CD4-positive, CD25-positive, alpha-beta regulatory T cell (primary cell): Measurements from ENCODE around the gene GRIP2. TPM values are rescaled to one million over a fixed set of nuclear protein-coding genes. Genes with fewer than 3 reads are reported as not detected.

Experiments
- ATAC-seq, 2 donors: fragments of 150-1000 bp; cut with Tn5 transposase; one replicate each; pipeline ENCODE4 v1.10.0; 2021; ENCODE audit warnings: low read depth in 2 of 2, moderate number of reproducible peaks in 2 of 2, moderate library complexity in 1 of 2
- DNase-seq, 3 donors: peaks; one replicate each; pipeline versions ENCODE4 v3.0.0 to v3.0.0-alpha.2; 2012 to 2022; ENCODE audit warnings: mixed read lengths in 1 of 3
- H3K27ac ChIP-seq: one replicate; pipeline ENCODE4 v1.7.0; 2013; ENCODE audit warnings: mild to moderate bottlenecking, low read length; ENCODE audit not compliant: insufficient read depth, poor library complexity, severe bottlenecking
- H3K27me3 ChIP-seq: one replicate; pipeline ENCODE4 v1.7.0; 2013; ENCODE audit warnings: low read length; ENCODE audit not compliant: control insufficient read depth, insufficient read depth
- H3K36me3 ChIP-seq: one replicate; pipeline ENCODE4 v1.7.0; 2013; ENCODE audit warnings: mild to moderate bottlenecking, low read length, moderate library complexity; ENCODE audit not compliant: control insufficient read depth, insufficient read depth
- H3K4me1 ChIP-seq: 2 replicates; pipeline ENCODE4 v1.7.0; 2013; ENCODE audit warnings: mild to moderate bottlenecking, low read length; ENCODE audit not compliant: insufficient read depth, control insufficient read depth, poor library complexity, severe bottlenecking
- H3K4me3 ChIP-seq: one replicate; pipeline ENCODE4 v1.7.0; 2013; ENCODE audit warnings: low read depth, mild to moderate bottlenecking, low read length, moderate library complexity
- H3K9me3 ChIP-seq, 2 experiments: 1 replicate in 1 of 2; 2 replicates in 1 of 2; pipeline ENCODE4 v1.7.0; 2013; ENCODE audit warnings: low read length in 2 of 2, mild to moderate bottlenecking in 1 of 2, moderate library complexity in 1 of 2; ENCODE audit not compliant: control insufficient read depth in 2 of 2
- H3K27ac Mint-ChIP-seq, 3 donors: one replicate each; pipeline ENCODE4 v1.8.0; 2020 to 2022; ENCODE audit warnings: mild to moderate bottlenecking in 3 of 3, mixed read lengths in 3 of 3, moderate library complexity in 2 of 3
- H3K27me3 Mint-ChIP-seq: one replicate; pipeline ENCODE4 v1.8.0; 2022; ENCODE audit warnings: mild to moderate bottlenecking, mixed read lengths
- H3K36me3 Mint-ChIP-seq: one replicate; pipeline ENCODE4 v1.8.0; 2020; ENCODE audit warnings: mixed read lengths
- H3K4me1 Mint-ChIP-seq, 4 donors: one replicate each; pipeline ENCODE4 v1.8.0; 2020 to 2022; ENCODE audit warnings: mixed read lengths in 4 of 4, mild to moderate bottlenecking in 1 of 4
- H3K4me3 Mint-ChIP-seq, 4 donors: one replicate each; pipeline ENCODE4 v1.8.0; 2020 to 2022; ENCODE audit warnings: mild to moderate bottlenecking in 4 of 4, mixed read lengths in 4 of 4, moderate library complexity in 3 of 4
- H3K9me3 Mint-ChIP-seq, 7 donors: one replicate each; pipeline ENCODE4 v1.8.0; 2020 to 2022; ENCODE audit warnings: mixed read lengths in 7 of 7, mild to moderate bottlenecking in 3 of 7, moderate library complexity in 2 of 7
- polyA plus RNA-seq, 4 donors: library from polyadenylated mRNA; unstranded; fragments of 300-500 nt; fragmentation: Illumina TruSeq; gene quantifications; one replicate each; pipeline ENCODE4 v1.2.3, GENCODE V29; 2021
- total RNA-seq: library from RNA; stranded (reverse); gene quantifications from one replicate; pipeline ENCODE4 v1.2.3, GENCODE V29; 2022

GRIP2 gene
- total and polyA plus RNA-seq, 5 donors from 2014 or later: 0.18 TPM; not detected in 4

DNA sequence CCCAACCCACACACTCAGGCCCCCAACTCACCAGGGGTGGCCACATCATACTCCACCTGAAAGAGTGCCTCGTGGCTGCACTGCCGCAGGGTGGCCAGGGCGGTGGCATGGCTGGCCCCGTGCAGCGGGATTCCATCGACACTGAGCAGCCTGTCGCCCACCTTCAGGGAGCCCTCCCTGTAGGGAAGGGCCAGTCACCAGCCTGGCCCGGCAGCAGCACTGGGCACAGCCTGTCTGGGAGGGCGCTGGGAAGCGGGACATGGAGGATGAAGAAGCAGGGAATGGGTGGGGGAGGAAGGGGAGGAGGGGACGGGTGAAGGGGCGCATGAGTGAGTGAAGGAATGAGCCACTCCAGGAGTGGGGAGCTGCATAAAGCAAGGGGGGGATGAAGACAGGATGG, 18.5 kb downstream of the GRIP2 start:
- no peaks in the 10 kb centered on the region for H3K9me3 ChIP-seq
- peaks cover 6% of the 10 kb centered on the region for H3K27me3 Mint-ChIP-seq
- H3K36me3 Mint-ChIP-seq: no peaks in the 10 kb centered on the region
- peaks cover 0 to 6% (median 0%) of the 10 kb centered on the region in 4 donors for H3K4me1 Mint-ChIP-seq
- H3K4me1 ChIP-seq: no peaks in the 10 kb centered on the region
- DNase-seq (no peak), ATAC-seq (no peak)
- no peak overlapping the region for H3K27ac ChIP-seq
- H3K36me3 ChIP-seq: no peaks in the 10 kb centered on the region
- no peak overlapping the region for H3K27ac Mint-ChIP-seq
- no peak overlapping the region for H3K4me3 Mint-ChIP-seq
- H3K9me3 Mint-ChIP-seq: peaks cover 0 to 1% (median 0%) of the 10 kb centered on the region in 7 donors
- no peak overlapping the region for H3K4me3 ChIP-seq
- no peaks in the 10 kb centered on the region for H3K27me3 ChIP-seq

DNA sequence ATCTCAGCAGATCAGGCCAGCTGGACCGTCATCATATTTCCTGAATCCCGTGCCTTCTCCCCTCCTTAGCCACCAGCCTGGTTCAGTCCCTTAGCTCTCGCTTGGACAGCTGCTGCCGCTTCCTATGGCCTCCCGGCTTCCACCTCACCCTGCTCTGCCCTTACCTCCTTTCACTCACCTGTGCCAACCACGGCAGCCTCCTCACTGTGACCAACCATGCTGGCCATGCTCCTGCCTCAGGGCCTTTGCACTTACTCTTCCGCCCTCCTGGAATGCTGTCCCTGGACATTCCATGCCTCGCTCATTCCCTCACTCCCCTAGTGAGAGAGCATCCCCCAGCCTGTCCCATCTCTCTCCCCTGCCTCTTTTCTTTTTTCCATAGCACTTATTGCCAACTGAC, 19.2 kb downstream of the GRIP2 start:
- Histone ChIP-seq H3K27me3 (no peaks in the 10 kb centered on the region), H3K9me3 (no peaks in the 10 kb centered on the region), H3K4me1 (no peaks in the 10 kb centered on the region), H3K4me3 (no peak overlapping the region), H3K27ac (no peak overlapping the region), H3K36me3 (no peaks in the 10 kb centered on the region)
- H3K27me3 Mint-ChIP-seq: peaks cover 6% of the 10 kb centered on the region
- H3K36me3 Mint-ChIP-seq: no peaks in the 10 kb centered on the region
- no peak overlapping the region for H3K27ac Mint-ChIP-seq
- H3K9me3 Mint-ChIP-seq: no peaks in the 10 kb centered on the region
- ATAC-seq (no peak), DNase-seq (no peak)
- H3K4me3 Mint-ChIP-seq: no peak overlapping the region
- peaks cover 0 to under 1% (median 0%) of the 10 kb centered on the region in 4 donors for H3K4me1 Mint-ChIP-seq

DNA sequence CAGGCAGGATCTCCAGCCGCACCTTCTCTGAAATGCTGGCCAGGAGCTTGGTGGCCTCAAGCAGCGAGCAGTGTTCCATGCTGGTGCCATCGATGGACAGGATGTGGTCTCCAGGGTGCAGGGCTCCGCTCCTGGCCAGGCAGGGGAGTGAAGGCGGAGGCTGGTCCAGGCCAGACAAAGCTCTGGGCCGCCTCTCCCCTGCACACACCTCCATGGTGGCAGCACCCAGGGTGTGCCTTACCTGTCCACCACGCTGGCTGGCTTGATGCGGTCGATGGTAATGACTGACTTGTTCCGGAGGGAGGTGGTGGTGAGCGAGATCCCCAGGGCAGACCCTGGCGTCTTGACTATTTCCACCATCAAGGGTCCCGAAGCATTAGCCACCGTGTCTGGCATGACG, 20.0 kb downstream of the GRIP2 start:
- H3K9me3 Mint-ChIP-seq: no peaks in the 10 kb centered on the region
- Histone ChIP-seq H3K27me3 (no peaks in the 10 kb centered on the region), H3K36me3 (no peaks in the 10 kb centered on the region), H3K9me3 (no peaks in the 10 kb centered on the region), H3K27ac (no peak overlapping the region), H3K4me3 (no peak overlapping the region), H3K4me1 (no peaks in the 10 kb centered on the region)
- H3K4me3 Mint-ChIP-seq: no peak overlapping the region
- H3K27ac Mint-ChIP-seq: no peak overlapping the region
- no peaks in the 10 kb centered on the region for H3K4me1 Mint-ChIP-seq
- H3K27me3 Mint-ChIP-seq: peaks cover 6% of the 10 kb centered on the region
- ATAC-seq (no peak), DNase-seq (no peak)
- H3K36me3 Mint-ChIP-seq: no peaks in the 10 kb centered on the region

DNA sequence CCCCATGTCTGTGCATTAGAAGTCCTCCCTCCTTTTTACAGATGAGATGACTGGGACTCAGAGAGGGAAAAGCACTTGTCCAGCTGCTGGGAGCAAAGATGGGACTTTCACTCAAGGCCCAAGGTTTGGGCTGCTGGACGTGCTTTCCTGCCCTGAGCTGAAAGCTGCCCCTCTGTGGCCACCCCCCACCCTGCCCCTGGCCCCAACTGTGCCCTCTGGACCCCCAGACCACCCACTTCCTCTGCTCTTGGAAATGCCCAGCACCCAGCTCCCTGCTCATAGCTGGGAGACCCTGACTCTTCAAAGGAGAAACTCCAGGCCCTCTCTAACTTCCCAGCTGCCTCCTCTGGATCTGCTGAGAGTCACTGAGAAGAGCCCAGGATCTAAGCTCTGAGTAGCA, 20.7 kb downstream of the GRIP2 start:
- Histone ChIP-seq H3K9me3 (no peaks in the 10 kb centered on the region), H3K27ac (no peak overlapping the region), H3K36me3 (no peaks in the 10 kb centered on the region), H3K27me3 (no peaks in the 10 kb centered on the region), H3K4me3 (no peak overlapping the region), H3K4me1 (no peaks in the 10 kb centered on the region)
- H3K36me3 Mint-ChIP-seq: no peaks in the 10 kb centered on the region
- H3K9me3 Mint-ChIP-seq: no peaks in the 10 kb centered on the region
- H3K4me1 Mint-ChIP-seq: no peaks in the 10 kb centered on the region
- peaks cover 6% of the 10 kb centered on the region for H3K27me3 Mint-ChIP-seq
- no peak overlapping the region for H3K27ac Mint-ChIP-seq
- no peak for DNase-seq
- ATAC-seq: no peak
- H3K4me3 Mint-ChIP-seq: no peak overlapping the region

DNA sequence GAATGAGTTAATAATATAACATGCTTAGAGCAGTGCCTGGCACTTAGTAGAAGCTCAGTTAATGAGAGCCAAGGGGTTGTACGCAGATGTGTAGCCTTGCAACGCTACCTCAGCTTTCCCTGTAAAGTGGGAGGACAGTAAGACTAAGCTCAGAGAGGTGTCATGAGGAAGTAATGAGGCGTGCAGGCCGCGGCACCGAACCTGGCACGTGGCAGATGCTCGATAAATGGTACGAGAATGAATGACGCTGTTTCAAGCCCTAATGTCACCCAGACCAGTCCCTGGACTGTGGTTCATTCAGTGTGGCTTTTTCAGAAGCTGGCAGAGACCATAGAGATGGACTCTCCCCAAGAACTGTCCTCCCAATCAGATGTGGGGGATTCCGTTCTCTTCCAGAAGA, 21.2 kb downstream of the GRIP2 start:
- no peak overlapping the region for H3K4me3 Mint-ChIP-seq
- peaks cover 6% of the 10 kb centered on the region for H3K27me3 Mint-ChIP-seq
- Histone ChIP-seq H3K36me3 (no peaks in the 10 kb centered on the region), H3K4me1 (no peaks in the 10 kb centered on the region), H3K27me3 (no peaks in the 10 kb centered on the region), H3K27ac (no peak overlapping the region), H3K9me3 (no peaks in the 10 kb centered on the region), H3K4me3 (no peak overlapping the region)
- H3K36me3 Mint-ChIP-seq: no peaks in the 10 kb centered on the region
- H3K27ac Mint-ChIP-seq: no peak overlapping the region
- ATAC-seq (no peak), DNase-seq (no peak)
- no peaks in the 10 kb centered on the region for H3K9me3 Mint-ChIP-seq
- H3K4me1 Mint-ChIP-seq: no peaks in the 10 kb centered on the region

DNA sequence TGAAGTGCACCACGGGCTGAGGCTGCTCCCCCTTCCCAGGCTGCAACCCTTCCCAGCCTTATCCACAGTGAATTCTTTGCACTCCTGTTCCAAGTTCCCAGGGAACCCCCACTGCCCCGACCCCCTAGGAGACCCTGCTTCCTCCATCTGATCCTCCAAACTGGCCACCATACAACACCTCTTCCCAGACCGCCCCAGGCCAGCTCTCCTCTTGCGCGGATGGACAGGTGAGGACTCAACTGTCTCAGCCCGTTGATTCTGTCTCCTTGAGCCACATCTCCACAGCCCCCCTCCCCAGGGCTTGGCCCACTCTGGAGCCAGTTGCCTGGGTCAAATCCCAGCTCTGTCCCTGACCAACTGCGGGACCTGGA, 21.7 kb downstream of the GRIP2 start:
- Mint-ChIP-seq H3K4me3 (no peak overlapping the region), H3K27ac (no peak overlapping the region), H3K4me1 (no peaks in the 10 kb centered on the region), H3K27me3 (peaks cover 6% of the 10 kb centered on the region), H3K36me3 (no peaks in the 10 kb centered on the region), H3K9me3 (no peaks in the 10 kb centered on the region)
- Histone ChIP-seq H3K27me3 (no peaks in the 10 kb centered on the region), H3K4me3 (no peak overlapping the region), H3K9me3 (no peaks in the 10 kb centered on the region), H3K27ac (no peak overlapping the region), H3K36me3 (no peaks in the 10 kb centered on the region), H3K4me1 (no peaks in the 10 kb centered on the region)
- no peak for ATAC-seq
- DNase-seq: no peak

DNA sequence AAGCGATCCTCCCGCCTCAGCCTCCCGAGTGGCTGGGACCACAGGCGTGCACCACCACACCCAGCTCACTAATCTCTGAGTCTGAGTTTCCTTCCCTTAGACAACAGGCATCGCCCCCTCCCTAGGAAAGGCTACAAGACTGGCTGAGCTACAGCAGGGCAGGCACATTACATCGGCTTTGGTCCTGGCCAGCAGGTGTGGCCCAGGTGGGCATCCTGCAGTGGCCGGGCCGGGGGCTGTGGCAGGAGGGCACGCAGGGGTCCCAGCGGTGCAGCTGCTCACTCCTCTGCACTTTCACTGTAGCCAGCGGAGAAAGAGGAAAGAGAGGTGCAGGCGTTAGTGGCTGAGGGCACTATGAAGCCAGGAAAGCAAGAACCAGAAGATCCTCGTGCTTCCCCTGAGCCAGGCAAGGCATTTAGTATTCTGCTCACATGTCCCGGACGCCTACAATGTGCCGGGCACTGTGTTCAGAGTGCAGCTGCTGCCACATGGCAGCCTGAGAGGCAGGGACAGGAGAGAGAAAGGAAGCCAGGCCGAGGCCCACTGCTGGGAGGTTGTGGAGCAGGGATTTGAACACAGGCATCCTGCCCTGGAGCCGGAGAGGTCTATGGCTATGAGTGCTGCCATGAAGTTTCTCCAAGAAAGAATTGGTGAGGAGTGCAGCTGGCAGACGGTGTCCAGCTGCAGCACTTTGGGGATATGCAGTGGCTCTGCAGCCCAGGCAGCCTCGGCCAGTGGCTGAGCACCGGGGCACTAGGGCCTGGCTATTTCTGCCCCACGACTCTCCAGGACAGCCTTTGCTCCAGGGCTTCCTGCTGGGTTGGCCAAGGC, 22.3 kb downstream of the GRIP2 start:
- H3K9me3 Mint-ChIP-seq: no peaks in the 10 kb centered on the region

DNA sequence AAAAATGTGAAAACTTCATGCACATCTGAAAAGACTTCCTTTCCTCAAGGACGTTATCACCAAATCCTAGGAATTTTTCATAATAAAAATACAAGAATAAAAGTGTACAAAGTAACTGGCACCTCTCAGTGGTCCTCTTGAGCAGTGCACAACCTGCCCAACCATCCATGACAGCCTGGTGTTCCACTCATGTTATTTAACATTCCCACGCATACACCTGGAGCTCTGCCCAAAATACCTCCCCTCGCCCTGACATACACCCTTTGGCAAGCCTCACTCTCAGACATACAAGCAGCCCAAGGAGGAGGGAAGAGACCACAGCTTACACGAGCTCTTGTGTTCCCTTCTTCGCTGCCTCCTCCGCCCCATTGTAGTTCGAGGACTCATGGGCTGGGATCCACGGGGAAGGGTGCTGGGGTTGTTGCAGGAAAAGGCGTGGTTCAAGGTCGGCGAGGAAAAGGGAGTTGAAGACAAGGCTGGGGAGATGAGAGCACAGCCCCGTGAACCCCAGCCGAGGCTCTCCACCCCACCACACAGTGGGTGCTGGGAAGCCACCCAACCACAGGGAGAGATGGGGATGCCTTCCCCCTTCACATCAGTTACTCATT, 23.3 kb downstream of the GRIP2 start:
- Mint-ChIP-seq H3K9me3 (no peaks in the 10 kb centered on the region), H3K4me3 (no peak overlapping the region), H3K27me3 (peaks cover 6% of the 10 kb centered on the region), H3K4me1 (no peaks in the 10 kb centered on the region), H3K27ac (no peak overlapping the region), H3K36me3 (no peaks in the 10 kb centered on the region)
- Histone ChIP-seq H3K4me3 (no peak overlapping the region), H3K36me3 (no peaks in the 10 kb centered on the region), H3K27ac (no peak overlapping the region), H3K27me3 (no peaks in the 10 kb centered on the region), H3K9me3 (no peaks in the 10 kb centered on the region), H3K4me1 (no peaks in the 10 kb centered on the region)
- DNase-seq: no peak
- ATAC-seq: no peak

More for the DNA sequence above, 22.3 kb downstream of the GRIP2 start:
- DNase-seq (no peak), ATAC-seq (no peak)
- H3K36me3 Mint-ChIP-seq: no peaks in the 10 kb centered on the region
- Histone ChIP-seq H3K36me3 (no peaks in the 10 kb centered on the region), H3K9me3 (no peaks in the 10 kb centered on the region), H3K4me1 (no peaks in the 10 kb centered on the region), H3K27me3 (no peaks in the 10 kb centered on the region), H3K4me3 (no peak overlapping the region), H3K27ac (no peak overlapping the region)
- H3K27ac Mint-ChIP-seq: no peak overlapping the region
- H3K4me3 Mint-ChIP-seq: no peak overlapping the region
- H3K4me1 Mint-ChIP-seq: no peaks in the 10 kb centered on the region
- peaks cover 6% of the 10 kb centered on the region for H3K27me3 Mint-ChIP-seq
